HepG2 (cell line): ENCODE results near the gene ACBD6. TPM values are rescaled to one million over a fixed set of nuclear protein-coding genes. Genes with fewer than 3 reads are reported as not detected.

ENCODE experiments used
- CENPT ChIP-seq: sonication (generic); formaldehyde crosslinking; IDR thresholded peaks from 2 replicates; pipeline ENCODE4 v1.8.0; 2022; ENCODE audit warnings: low read depth, mild to moderate bottlenecking, moderate library complexity, missing genetic modification reagents
- CREM ChIP-seq, 2 experiments: sonication (generic) in 1 of 2; formaldehyde crosslinking in 1 of 2; IDR thresholded peaks; 2 replicates each; pipeline versions ENCODE4 v1.4.0 to v1.6.1; 2016 to 2020; ENCODE audit warnings: antibody characterized with exemption in 1 of 2, mild to moderate bottlenecking in 1 of 2, missing genetic modification reagents in 1 of 2
- DR1 ChIP-seq: sonication (generic); formaldehyde crosslinking; IDR thresholded peaks from 2 replicates; pipeline ENCODE4 v1.8.0; 2021; ENCODE audit warnings: mild to moderate bottlenecking, missing genetic modification reagents, inconsistent platforms
- HOXD1 ChIP-seq: sonication (generic); formaldehyde crosslinking; IDR thresholded peaks from 2 replicates; pipeline ENCODE4 v1.5.0; 2020; ENCODE audit warnings: missing genetic modification reagents
- KDM1A ChIP-seq: IDR thresholded peaks from 2 replicates; pipeline ENCODE4 v1.6.1; 2016; ENCODE audit warnings: missing compliant biosample characterization
- MBNL3 ChIP-seq: fragments of 250-450 bp; sonication (Bioruptor Pico); conservative IDR thresholded peaks from 2 replicates; pipeline ENCODE4 v1.8.0; 2022; ENCODE audit warnings: mild to moderate bottlenecking, inconsistent platforms
- MXD4 ChIP-seq: IDR thresholded peaks from 2 replicates; pipeline ENCODE4 v1.6.1; 2016; ENCODE audit warnings: mild to moderate bottlenecking, missing biosample characterization, missing genetic modification reagents
- NFKBIZ ChIP-seq: IDR thresholded peaks from 2 replicates; pipeline ENCODE4 v1.6.1; 2018; ENCODE audit warnings: missing genetic modification reagents, missing compliant biosample characterization
- NFYB ChIP-seq: sonication (generic); formaldehyde crosslinking; IDR thresholded peaks from 2 replicates; pipeline ENCODE4 v1.4.0; 2020; ENCODE audit warnings: missing genetic modification reagents
- NR2C2 ChIP-seq: sonication (generic); formaldehyde crosslinking; IDR thresholded peaks from 2 replicates; pipeline ENCODE4 v1.4.0; 2020; ENCODE audit warnings: missing genetic modification reagents, mild to moderate bottlenecking, moderate library complexity, borderline replicate concordance
- PHB2 ChIP-seq: fragments of 450-650 bp; IDR thresholded peaks from 2 replicates; pipeline ENCODE4 v1.6.1; 2018; ENCODE audit not compliant: partially characterized antibody
- RBFOX2 ChIP-seq: fragments of 200-400 bp; formaldehyde crosslinking; IDR thresholded peaks from 2 replicates; pipeline ENCODE4 v1.6.1; 2017; ENCODE audit warnings: low read depth, mild to moderate bottlenecking, low read length
- REPIN1 ChIP-seq: sonication (generic); formaldehyde crosslinking; IDR thresholded peaks from 2 replicates; pipeline ENCODE4 v1.8.0; 2022; ENCODE audit warnings: missing genetic modification reagents, low read depth, mild to moderate bottlenecking, borderline replicate concordance
- SRSF4 ChIP-seq: fragments of 200-400 bp; formaldehyde crosslinking; IDR thresholded peaks from one replicate; pipeline ENCODE4 v1.6.1; 2018; ENCODE audit warnings: mild to moderate bottlenecking, low read depth, low read length, moderate library complexity; ENCODE audit not compliant: poor library complexity, severe bottlenecking
- TBX3 ChIP-seq: fragments of 450-650 bp; IDR thresholded peaks from 2 replicates; pipeline ENCODE4 v1.6.1; 2017; ENCODE audit warnings: antibody characterized with exemption, mild to moderate bottlenecking, inconsistent platforms, borderline replicate concordance
- ZMYM4 ChIP-seq: sonication (generic); formaldehyde crosslinking; IDR thresholded peaks from 2 replicates; pipeline ENCODE4 v1.8.1; 2023; ENCODE audit warnings: mild to moderate bottlenecking, missing genetic modification reagents
- ZNF101 ChIP-seq: sonication (generic); formaldehyde crosslinking; IDR thresholded peaks from 2 replicates; pipeline ENCODE4 v1.4.0; 2020; ENCODE audit warnings: mild to moderate bottlenecking, low read depth, missing genetic modification reagents, borderline replicate concordance
- ZNF75D ChIP-seq: sonication (generic); formaldehyde crosslinking; IDR thresholded peaks from 2 replicates; pipeline ENCODE4 v1.8.1; 2023; ENCODE audit warnings: missing genetic modification reagents, mild to moderate bottlenecking, borderline replicate concordance
- polyA plus RNA-seq, 8 experiments: library from polyadenylated mRNA; depleted of rRNA in 3 of 8; stranded (reverse) in 7 of 8; unstranded in 1 of 8; fragments of >200 nt; fragmentation: Illumina TruSeq in 4 of 8; extraction: Trizol in 4 of 8; gene quantifications; 2 replicates each; pipeline versions ENCODE4 v1.2.1 to v1.2.3, GENCODE V29; 2011 to 2016; ENCODE audit warnings: low read depth in 4 of 8, missing spikeins in 1 of 8, mixed read lengths in 1 of 8; ENCODE audit not compliant: insufficient read depth in 1 of 8
- total RNA-seq, 5 experiments: library from RNA; depleted of rRNA; stranded (reverse); fragments of >200 nt; fragmentation: Illumina TruSeq; extraction: Trizol; gene quantifications; 2 replicates each; pipeline ENCODE4 v1.2.3, GENCODE V29; 2016; ENCODE audit warnings: low read depth in 1 of 5
- TF ChIP-seq, protein P1 (sequence below): sonication (generic); formaldehyde crosslinking; IDR thresholded peaks from 2 replicates; pipeline ENCODE4 v1.5.1; 2020; ENCODE audit warnings: mild to moderate bottlenecking, missing genetic modification reagents, moderate library complexity
- TF ChIP-seq, protein P2 (sequence below): sonication (generic); formaldehyde crosslinking; IDR thresholded peaks from 2 replicates; pipeline ENCODE4 v1.4.0; 2020; ENCODE audit warnings: mild to moderate bottlenecking, low read depth, missing genetic modification reagents
- TF ChIP-seq, protein P3 (sequence below): sonication (generic); formaldehyde crosslinking; conservative IDR thresholded peaks from 2 replicates; pipeline ENCODE4 v1.4.0; 2020; ENCODE audit warnings: missing genetic modification reagents
- TF ChIP-seq, protein P4 (sequence below): fragments of 450-650 bp; IDR thresholded peaks from 2 replicates; pipeline ENCODE4 v1.6.1; 2016

Gene ACBD6
- total and polyA plus RNA-seq, 2 of the 13 experiments (the other 11 are each of a cell fraction or from before 2014, with no cell fraction given), result 33.5 to 47.2 TPM

DNA sequence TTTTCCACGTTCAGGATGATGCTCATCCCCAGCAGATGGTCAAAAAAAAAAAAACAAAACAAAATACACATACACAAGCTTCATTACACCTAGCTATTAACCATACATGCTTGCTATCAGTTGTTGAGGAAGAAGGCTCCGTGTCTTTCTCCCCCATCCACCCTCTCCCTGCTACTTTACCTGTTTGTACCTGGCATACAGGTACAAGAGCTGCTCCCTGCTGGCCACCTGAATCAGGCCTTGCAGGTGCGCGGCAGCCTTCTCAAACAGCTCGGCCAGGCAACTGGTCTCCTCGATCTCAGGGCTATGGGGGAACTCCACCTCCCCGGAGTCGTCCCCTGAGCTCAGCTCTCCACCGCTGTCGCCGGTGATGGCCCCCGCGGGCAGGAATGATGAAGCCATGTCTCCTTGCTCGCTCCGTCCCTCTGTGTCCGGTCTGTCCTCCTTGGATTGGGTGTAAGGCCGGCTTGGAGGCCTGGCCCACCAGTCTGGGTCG is 464 bp downstream of the ACBD6 start (continued):
- TF ChIP-seq, protein P1, sequence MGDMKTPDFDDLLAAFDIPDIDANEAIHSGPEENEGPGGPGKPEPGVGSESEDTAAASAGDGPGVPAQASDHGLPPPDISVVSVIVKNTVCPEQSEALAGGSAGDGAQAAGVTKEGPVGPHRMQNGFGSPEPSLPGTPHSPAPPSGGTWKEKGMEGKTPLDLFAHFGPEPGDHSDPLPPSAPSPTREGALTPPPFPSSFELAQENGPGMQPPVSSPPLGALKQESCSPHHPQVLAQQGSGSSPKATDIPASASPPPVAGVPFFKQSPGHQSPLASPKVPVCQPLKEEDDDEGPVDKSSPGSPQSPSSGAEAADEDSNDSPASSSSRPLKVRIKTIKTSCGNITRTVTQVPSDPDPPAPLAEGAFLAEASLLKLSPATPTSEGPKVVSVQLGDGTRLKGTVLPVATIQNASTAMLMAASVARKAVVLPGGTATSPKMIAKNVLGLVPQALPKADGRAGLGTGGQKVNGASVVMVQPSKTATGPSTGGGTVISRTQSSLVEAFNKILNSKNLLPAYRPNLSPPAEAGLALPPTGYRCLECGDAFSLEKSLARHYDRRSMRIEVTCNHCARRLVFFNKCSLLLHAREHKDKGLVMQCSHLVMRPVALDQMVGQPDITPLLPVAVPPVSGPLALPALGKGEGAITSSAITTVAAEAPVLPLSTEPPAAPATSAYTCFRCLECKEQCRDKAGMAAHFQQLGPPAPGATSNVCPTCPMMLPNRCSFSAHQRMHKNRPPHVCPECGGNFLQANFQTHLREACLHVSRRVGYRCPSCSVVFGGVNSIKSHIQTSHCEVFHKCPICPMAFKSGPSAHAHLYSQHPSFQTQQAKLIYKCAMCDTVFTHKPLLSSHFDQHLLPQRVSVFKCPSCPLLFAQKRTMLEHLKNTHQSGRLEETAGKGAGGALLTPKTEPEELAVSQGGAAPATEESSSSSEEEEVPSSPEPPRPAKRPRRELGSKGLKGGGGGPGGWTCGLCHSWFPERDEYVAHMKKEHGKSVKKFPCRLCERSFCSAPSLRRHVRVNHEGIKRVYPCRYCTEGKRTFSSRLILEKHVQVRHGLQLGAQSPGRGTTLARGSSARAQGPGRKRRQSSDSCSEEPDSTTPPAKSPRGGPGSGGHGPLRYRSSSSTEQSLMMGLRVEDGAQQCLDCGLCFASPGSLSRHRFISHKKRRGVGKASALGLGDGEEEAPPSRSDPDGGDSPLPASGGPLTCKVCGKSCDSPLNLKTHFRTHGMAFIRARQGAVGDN (CRISPR knock-in tag), result no peak
- TF ChIP-seq HOXD1 (no peak), PHB2 (no peak), CENPT (CRISPR knock-in tag) (no peak), MBNL3 (CRISPR knock-in tag) (no peak), NFYB (CRISPR knock-in tag) (no peak), MXD4 (no peak), ZNF75D (CRISPR knock-in tag) (no peak), TBX3 (no peak), NFKBIZ (CRISPR knock-in tag) (no peak), ZNF101 (CRISPR knock-in tag) (no peak), CREM (IDR thresholded peaks at IDR 0.05) (no peak), CREM (CRISPR knock-in tag; IDR thresholded peaks at IDR 0.05) (no peak), KDM1A (CRISPR knock-in tag) (0 out of 2 replicates have a peak, but pooled peaks have one; percentile 38), ZMYM4 (CRISPR knock-in tag) (no peak), REPIN1 (CRISPR knock-in tag) (no peak), NR2C2 (CRISPR knock-in tag) (no peak), RBFOX2 (no peak), DR1 (CRISPR knock-in tag) (peak; percentile 35; the same call in 1 of the 2 replicates), SRSF4 (no peak)
- TF ChIP-seq, protein P2, sequence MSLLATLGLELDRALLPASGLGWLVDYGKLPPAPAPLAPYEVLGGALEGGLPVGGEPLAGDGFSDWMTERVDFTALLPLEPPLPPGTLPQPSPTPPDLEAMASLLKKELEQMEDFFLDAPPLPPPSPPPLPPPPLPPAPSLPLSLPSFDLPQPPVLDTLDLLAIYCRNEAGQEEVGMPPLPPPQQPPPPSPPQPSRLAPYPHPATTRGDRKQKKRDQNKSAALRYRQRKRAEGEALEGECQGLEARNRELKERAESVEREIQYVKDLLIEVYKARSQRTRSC (CRISPR knock-in tag), result no peak
- TF ChIP-seq, protein P3, sequence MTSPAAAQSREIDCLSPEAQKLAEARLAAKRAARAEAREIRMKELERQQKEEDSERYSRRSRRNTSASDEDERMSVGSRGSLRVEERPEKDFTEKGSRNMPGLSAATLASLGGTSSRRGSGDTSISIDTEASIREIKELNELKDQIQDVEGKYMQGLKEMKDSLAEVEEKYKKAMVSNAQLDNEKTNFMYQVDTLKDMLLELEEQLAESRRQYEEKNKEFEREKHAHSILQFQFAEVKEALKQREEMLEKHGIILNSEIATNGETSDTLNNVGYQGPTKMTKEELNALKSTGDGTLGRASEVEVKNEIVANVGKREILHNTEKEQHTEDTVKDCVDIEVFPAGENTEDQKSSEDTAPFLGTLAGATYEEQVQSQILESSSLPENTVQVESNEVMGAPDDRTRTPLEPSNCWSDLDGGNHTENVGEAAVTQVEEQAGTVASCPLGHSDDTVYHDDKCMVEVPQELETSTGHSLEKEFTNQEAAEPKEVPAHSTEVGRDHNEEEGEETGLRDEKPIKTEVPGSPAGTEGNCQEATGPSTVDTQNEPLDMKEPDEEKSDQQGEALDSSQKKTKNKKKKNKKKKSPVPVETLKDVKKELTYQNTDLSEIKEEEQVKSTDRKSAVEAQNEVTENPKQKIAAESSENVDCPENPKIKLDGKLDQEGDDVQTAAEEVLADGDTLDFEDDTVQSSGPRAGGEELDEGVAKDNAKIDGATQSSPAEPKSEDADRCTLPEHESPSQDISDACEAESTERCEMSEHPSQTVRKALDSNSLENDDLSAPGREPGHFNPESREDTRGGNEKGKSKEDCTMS (CRISPR knock-in tag), result no peak
- TF ChIP-seq, protein P4, sequence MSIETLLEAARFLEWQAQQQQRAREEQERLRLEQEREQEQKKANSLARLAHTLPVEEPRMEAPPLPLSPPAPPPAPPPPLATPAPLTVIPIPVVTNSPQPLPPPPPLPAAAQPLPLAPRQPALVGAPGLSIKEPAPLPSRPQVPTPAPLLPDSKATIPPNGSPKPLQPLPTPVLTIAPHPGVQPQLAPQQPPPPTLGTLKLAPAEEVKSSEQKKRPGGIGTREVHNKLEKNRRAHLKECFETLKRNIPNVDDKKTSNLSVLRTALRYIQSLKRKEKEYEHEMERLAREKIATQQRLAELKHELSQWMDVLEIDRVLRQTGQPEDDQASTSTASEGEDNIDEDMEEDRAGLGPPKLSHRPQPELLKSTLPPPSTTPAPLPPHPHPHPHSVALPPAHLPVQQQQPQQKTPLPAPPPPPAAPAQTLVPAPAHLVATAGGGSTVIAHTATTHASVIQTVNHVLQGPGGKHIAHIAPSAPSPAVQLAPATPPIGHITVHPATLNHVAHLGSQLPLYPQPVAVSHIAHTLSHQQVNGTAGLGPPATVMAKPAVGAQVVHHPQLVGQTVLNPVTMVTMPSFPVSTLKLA, result no peak
